Activated naive CD8-positive, alpha-beta T cell (primary cell): ENCODE results near the gene KANSL1.
"Not testable (repeated sequence)": the region's sequence is repeated elsewhere in the genome, so short reads cannot be mapped to it uniquely, and the experiment has no call there.

Experiments
- H3K27ac Mint-ChIP-seq: one replicate; pipeline ENCODE4 v1.8.0; 2021; ENCODE audit warnings: mixed read lengths
- H3K27me3 Mint-ChIP-seq: one replicate; pipeline ENCODE4 v1.8.0; 2021; ENCODE audit warnings: mixed read lengths
- H3K36me3 Mint-ChIP-seq: one replicate; pipeline ENCODE4 v1.8.0; 2021; ENCODE audit warnings: mixed read lengths
- H3K4me1 Mint-ChIP-seq: one replicate; pipeline ENCODE4 v1.8.0; 2021; ENCODE audit warnings: low read depth, mixed read lengths
- H3K4me3 Mint-ChIP-seq: one replicate; pipeline ENCODE4 v1.8.0; 2021; ENCODE audit warnings: mild to moderate bottlenecking, mixed read lengths
- H3K9me3 Mint-ChIP-seq: one replicate; pipeline ENCODE4 v1.8.0; 2021; ENCODE audit warnings: low read depth, mixed read lengths

KANSL1 gene

GRCh38 chr17:46181940-46182339 is 11.3 kb downstream of the KANSL1 start:
- H3K36me3 Mint-ChIP-seq: peaks cover 9% of the 10 kb centered on the region
- H3K4me3 Mint-ChIP-seq: peak overlapping the region; percentile 17
- H3K9me3 Mint-ChIP-seq: no peaks in the 10 kb centered on the region
- no peaks in the 10 kb centered on the region for H3K27me3 Mint-ChIP-seq
- peak overlapping the region; percentile 59 for H3K27ac Mint-ChIP-seq
- H3K4me1 Mint-ChIP-seq: peaks cover 94% of the 10 kb centered on the region

GRCh38 chr17:46181316-46181715 is 11.9 kb downstream of the KANSL1 start:
- peak overlapping the region; percentile 59 for H3K27ac Mint-ChIP-seq
- H3K27me3 Mint-ChIP-seq, H3K9me3 Mint-ChIP-seq: not testable (repeated sequence)
- H3K4me1 Mint-ChIP-seq: peaks cover 94% of the 10 kb centered on the region
- peak overlapping the region; percentile 17 for H3K4me3 Mint-ChIP-seq
- H3K36me3 Mint-ChIP-seq: peaks cover 10% of the 10 kb centered on the region

GRCh38 chr17:46180892-46181274 is 12.3 kb downstream of the KANSL1 start:
- H3K4me3 Mint-ChIP-seq: no peak overlapping the region
- no peaks in the 10 kb centered on the region for H3K9me3 Mint-ChIP-seq
- H3K36me3 Mint-ChIP-seq: peaks cover 10% of the 10 kb centered on the region
- H3K27me3 Mint-ChIP-seq: no peaks in the 10 kb centered on the region
- peaks cover 94% of the 10 kb centered on the region for H3K4me1 Mint-ChIP-seq
- peak overlapping the region; percentile 59 for H3K27ac Mint-ChIP-seq

GRCh38 chr17:46180185-46180891 is 12.9 kb downstream of the KANSL1 start:
- H3K27ac Mint-ChIP-seq: peak overlapping the region; percentile 17
- H3K4me1 Mint-ChIP-seq: peaks cover 93% of the 10 kb centered on the region
- H3K36me3 Mint-ChIP-seq: peaks cover 10% of the 10 kb centered on the region
- H3K4me3 Mint-ChIP-seq, H3K9me3 Mint-ChIP-seq, H3K27me3 Mint-ChIP-seq: not testable (repeated sequence)

- no peaks in the 10 kb centered on the region for H3K27me3 Mint-ChIP-seq
- peak overlapping the region; percentile 90 for H3K27ac Mint-ChIP-seq
- peaks cover 10% of the 10 kb centered on the region for H3K36me3 Mint-ChIP-seq
- H3K4me1 Mint-ChIP-seq: peaks cover 90% of the 10 kb centered on the region
- H3K9me3 Mint-ChIP-seq: no peaks in the 10 kb centered on the region
- peak overlapping the region; percentile 74 for H3K4me3 Mint-ChIP-seq
Measured at GRCh38 chr17:46179375-46179999, 13.7 kb downstream of the KANSL1 start.

- Mint-ChIP-seq H3K27me3 (no peaks in the 10 kb centered on the region), H3K36me3 (peaks cover 10% of the 10 kb centered on the region), H3K4me1 (peaks cover 90% of the 10 kb centered on the region), H3K4me3 (peak overlapping the region; percentile 74), H3K27ac (peak overlapping the region; percentile 90), H3K9me3 (no peaks in the 10 kb centered on the region)
Measured at GRCh38 chr17:46178550-46179214, 14.5 kb downstream of the KANSL1 start.

- Mint-ChIP-seq H3K9me3 (no peaks in the 10 kb centered on the region), H3K4me1 (peaks cover 91% of the 10 kb centered on the region), H3K27ac (peak overlapping the region; percentile 72), H3K36me3 (peaks cover 11% of the 10 kb centered on the region), H3K27me3 (no peaks in the 10 kb centered on the region), H3K4me3 (peak overlapping the region; percentile 11)
Measured at GRCh38 chr17:46176975-46177374, 16.3 kb downstream of the KANSL1 start.

GRCh38 chr17:46175891-46176290 is 17.3 kb downstream of the KANSL1 start:
- H3K4me1 Mint-ChIP-seq: peaks cover 91% of the 10 kb centered on the region
- H3K36me3 Mint-ChIP-seq: peaks cover 19% of the 10 kb centered on the region
- H3K9me3 Mint-ChIP-seq: no peaks in the 10 kb centered on the region
- H3K27ac Mint-ChIP-seq: peak overlapping the region; percentile 58
- no peak overlapping the region for H3K4me3 Mint-ChIP-seq
- H3K27me3 Mint-ChIP-seq: no peaks in the 10 kb centered on the region

- peak overlapping the region; percentile 1 for H3K4me3 Mint-ChIP-seq
- peaks cover 95% of the 10 kb centered on the region for H3K4me1 Mint-ChIP-seq
- H3K27ac Mint-ChIP-seq: peak overlapping the region; percentile 56
- H3K9me3 Mint-ChIP-seq: no peaks in the 10 kb centered on the region
- peaks cover 27% of the 10 kb centered on the region for H3K36me3 Mint-ChIP-seq
- no peaks in the 10 kb centered on the region for H3K27me3 Mint-ChIP-seq
Measured at GRCh38 chr17:46173153-46173552, 20.1 kb downstream of the KANSL1 start.

- Mint-ChIP-seq H3K4me1 (peaks cover 96% of the 10 kb centered on the region), H3K4me3 (peak overlapping the region; percentile 43), H3K9me3 (no peaks in the 10 kb centered on the region), H3K36me3 (peaks cover 23% of the 10 kb centered on the region), H3K27ac (peak overlapping the region; percentile 75), H3K27me3 (no peaks in the 10 kb centered on the region)
Measured at GRCh38 chr17:46171939-46172338, 21.3 kb downstream of the KANSL1 start.

GRCh38 chr17:46170639-46171429 is 22.4 kb downstream of the KANSL1 start:
- H3K36me3 Mint-ChIP-seq: peaks cover 22% of the 10 kb centered on the region
- H3K4me3 Mint-ChIP-seq: peak overlapping the region; percentile 17
- no peaks in the 10 kb centered on the region for H3K9me3 Mint-ChIP-seq
- peak overlapping the region; percentile 54 for H3K27ac Mint-ChIP-seq
- no peaks in the 10 kb centered on the region for H3K27me3 Mint-ChIP-seq
- H3K4me1 Mint-ChIP-seq: peaks cover 93% of the 10 kb centered on the region

GRCh38 chr17:46169913-46170638 is 23.2 kb downstream of the KANSL1 start:
- H3K4me1 Mint-ChIP-seq: peaks cover 92% of the 10 kb centered on the region
- no peaks in the 10 kb centered on the region for H3K27me3 Mint-ChIP-seq
- H3K4me3 Mint-ChIP-seq: peak overlapping the region; percentile 28
- peaks cover 22% of the 10 kb centered on the region for H3K36me3 Mint-ChIP-seq
- peak overlapping the region; percentile 22 for H3K27ac Mint-ChIP-seq
- H3K9me3 Mint-ChIP-seq: no peaks in the 10 kb centered on the region

- Mint-ChIP-seq H3K4me1 (peaks cover 93% of the 10 kb centered on the region), H3K36me3 (peaks cover 25% of the 10 kb centered on the region), H3K27me3 (no peaks in the 10 kb centered on the region), H3K9me3 (no peaks in the 10 kb centered on the region), H3K27ac (peak overlapping the region; percentile 79), H3K4me3 (peak overlapping the region; percentile 56)
Measured at GRCh38 chr17:46167826-46168569, 25.2 kb downstream of the KANSL1 start.

GRCh38 chr17:46167267-46167666 is 26.0 kb downstream of the KANSL1 start:
- H3K27me3 Mint-ChIP-seq: no peaks in the 10 kb centered on the region
- peaks cover 27% of the 10 kb centered on the region for H3K36me3 Mint-ChIP-seq
- no peaks in the 10 kb centered on the region for H3K9me3 Mint-ChIP-seq
- no peak overlapping the region for H3K27ac Mint-ChIP-seq
- H3K4me3 Mint-ChIP-seq: no peak overlapping the region
- peaks cover 93% of the 10 kb centered on the region for H3K4me1 Mint-ChIP-seq
